Measurements from ENCODE around the gene ITPRIP. TPM values are rescaled to one million over a fixed set of nuclear protein-coding genes. Genes with fewer than 3 reads are reported as not detected.

The ITPRIP gene
- total RNA-seq, 1 donor from 2014 or later: 19.9 TPM

- TF ChIP-seq CTCF (conservative IDR thresholded peaks at IDR 0.05): no peak
- H3K4me1 Mint-ChIP-seq (ENCODE audit: unreplicated experiment): peaks cover 13% of the 10 kb centered on the region
- H3K9me3 Mint-ChIP-seq: no peaks in the 10 kb centered on the region
These were observed 9.2 kb upstream of the ITPRIP start for GRCh38 chr10:104347295-104348045.

DNA sequence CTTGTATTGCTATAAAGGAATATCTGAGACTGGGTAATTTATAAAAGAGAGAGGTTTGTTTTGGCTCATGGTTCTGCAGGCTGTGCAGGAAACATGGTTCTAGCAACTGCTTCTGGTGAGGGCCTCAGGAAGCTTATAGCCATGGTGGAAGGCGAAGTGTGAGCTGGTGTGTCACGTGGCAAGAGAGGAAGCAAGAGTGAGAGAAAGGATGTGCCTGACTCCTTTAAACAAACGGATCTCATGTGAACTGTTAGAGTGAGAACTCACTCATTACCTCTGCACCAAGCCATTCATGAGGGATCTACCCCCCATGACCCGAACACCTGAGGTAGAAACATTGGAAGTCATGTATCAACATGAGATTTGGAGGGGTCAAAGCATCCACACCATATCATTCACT, 7.7 kb upstream of the ITPRIP start:
- no peak for TF ChIP-seq CTCF (conservative IDR thresholded peaks at IDR 0.05)
- Mint-ChIP-seq H3K9me3 (no peaks in the 10 kb centered on the region), H3K27me3 (peaks cover under 1% of the 10 kb centered on the region), H3K27ac (no peak overlapping the region), H3K36me3 (no peaks in the 10 kb centered on the region), H3K4me3 (no peak overlapping the region), H3K4me1 (ENCODE audit: unreplicated experiment) (peaks cover 10% of the 10 kb centered on the region)
- DNase-seq (ENCODE audit: extremely low spot score, unreplicated experiment): no peak

More at GRCh38 chr10:104347295-104348045, 9.2 kb upstream of the ITPRIP start:
- H3K4me3 Mint-ChIP-seq: no peak overlapping the region
- H3K27me3 Mint-ChIP-seq: peaks cover 14% of the 10 kb centered on the region
- H3K36me3 Mint-ChIP-seq: no peaks in the 10 kb centered on the region
- no peak for DNase-seq (ENCODE audit: extremely low spot score, unreplicated experiment)
- no peak overlapping the region for H3K27ac Mint-ChIP-seq

- no peak overlapping the region for H3K27ac Mint-ChIP-seq
- peaks cover 10% of the 10 kb centered on the region for H3K4me1 Mint-ChIP-seq (ENCODE audit: unreplicated experiment)
- no peaks in the 10 kb centered on the region for H3K27me3 Mint-ChIP-seq
- TF ChIP-seq CTCF (conservative IDR thresholded peaks at IDR 0.05): no peak
- no peaks in the 10 kb centered on the region for H3K36me3 Mint-ChIP-seq
- DNase-seq (ENCODE audit: extremely low spot score, unreplicated experiment): no peak
- no peaks in the 10 kb centered on the region for H3K9me3 Mint-ChIP-seq
- no peak overlapping the region for H3K4me3 Mint-ChIP-seq
These were observed 7.2 kb upstream of the ITPRIP start for GRCh38 chr10:104345515-104345914.

DNA sequence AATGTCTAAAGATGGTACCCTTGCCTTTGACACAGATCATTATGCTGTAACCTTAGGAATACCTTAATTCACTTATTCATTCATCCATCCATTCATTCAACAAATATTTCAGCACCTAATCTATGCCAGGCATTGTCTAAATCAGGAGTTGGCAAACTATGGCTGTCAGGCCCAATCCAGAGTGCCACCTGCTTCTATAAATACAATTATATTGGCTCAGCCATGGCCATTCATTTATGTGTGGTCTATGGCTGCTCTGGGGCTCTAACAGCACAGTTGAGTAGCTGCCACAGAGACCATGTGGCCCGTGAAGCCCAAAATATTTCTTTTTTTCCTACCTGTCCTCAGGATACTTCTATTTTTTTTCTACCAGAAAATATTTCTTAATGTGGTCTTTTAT, 6.0 kb upstream of the ITPRIP start:
- no peak overlapping the region for H3K27ac Mint-ChIP-seq
- H3K4me3 Mint-ChIP-seq: no peak overlapping the region
- DNase-seq (ENCODE audit: extremely low spot score, unreplicated experiment): no peak
- no peaks in the 10 kb centered on the region for H3K9me3 Mint-ChIP-seq
- H3K4me1 Mint-ChIP-seq (ENCODE audit: unreplicated experiment): peaks cover 23% of the 10 kb centered on the region
- TF ChIP-seq CTCF (conservative IDR thresholded peaks at IDR 0.05): no peak
- no peaks in the 10 kb centered on the region for H3K36me3 Mint-ChIP-seq
- no peaks in the 10 kb centered on the region for H3K27me3 Mint-ChIP-seq

DNA sequence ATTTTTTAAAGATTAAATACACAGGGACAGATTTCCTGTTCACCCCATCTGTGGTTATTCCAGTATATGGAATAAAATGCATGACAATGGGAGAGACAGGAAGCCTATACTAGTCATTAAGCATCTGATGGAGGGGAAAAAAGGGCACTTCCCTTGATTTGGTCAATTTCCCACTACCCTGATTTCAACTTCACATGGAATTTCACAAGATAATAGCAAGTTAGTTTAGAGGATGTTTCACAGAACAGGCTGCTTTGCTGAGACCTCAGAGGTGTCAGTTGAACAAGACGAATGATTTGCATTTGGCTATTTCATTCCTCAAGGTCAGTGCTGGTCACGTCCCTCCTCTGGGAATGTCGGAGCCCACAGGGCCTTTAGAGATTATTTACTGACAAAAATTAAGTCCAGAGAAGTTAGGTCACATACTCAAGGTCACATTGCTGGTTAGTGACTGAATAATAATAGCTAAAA, 4.7 kb upstream of the ITPRIP start:
- no peak overlapping the region for H3K4me3 Mint-ChIP-seq
- H3K36me3 Mint-ChIP-seq: no peaks in the 10 kb centered on the region
- DNase-seq (ENCODE audit: extremely low spot score, unreplicated experiment): no peak
- no peaks in the 10 kb centered on the region for H3K9me3 Mint-ChIP-seq
- TF ChIP-seq CTCF (conservative IDR thresholded peaks at IDR 0.05): no peak
- H3K27ac Mint-ChIP-seq: no peak overlapping the region
- H3K27me3 Mint-ChIP-seq: peaks cover 3% of the 10 kb centered on the region
- H3K4me1 Mint-ChIP-seq (ENCODE audit: unreplicated experiment): peaks cover 25% of the 10 kb centered on the region

Data from type B pancreatic cell (in vitro differentiated cells).